Mucosa of stomach (tissue), 1 donor: ENCODE measurements around the gene SEMA4C.

Source experiments
- H3K27me3 ChIP-seq: one replicate; pipeline ENCODE4 v1.7.0; 2013; ENCODE audit warnings: mild to moderate bottlenecking, low read length; ENCODE audit not compliant: control insufficient read depth, insufficient read depth
- H3K36me3 ChIP-seq: one replicate; pipeline ENCODE4 v1.7.0; 2013; ENCODE audit warnings: low read length; ENCODE audit not compliant: control insufficient read depth, insufficient read depth
- H3K4me1 ChIP-seq: one replicate; pipeline ENCODE4 v1.7.0; 2013; ENCODE audit warnings: mild to moderate bottlenecking, low read length; ENCODE audit not compliant: control insufficient read depth, insufficient read depth
- H3K4me3 ChIP-seq: one replicate; pipeline ENCODE4 v1.7.0; 2013; ENCODE audit warnings: low read length
- H3K9ac ChIP-seq: one replicate; pipeline ENCODE4 v1.7.0; 2013; ENCODE audit warnings: mild to moderate bottlenecking, low read length, moderate library complexity
- H3K9me3 ChIP-seq: one replicate; pipeline ENCODE4 v1.7.0; 2013; ENCODE audit warnings: mild to moderate bottlenecking, low read length, moderate library complexity; ENCODE audit not compliant: control insufficient read depth
- donor health status: Pancreatic carcinoma.

The SEMA4C gene

GRCh38 chr2:96869822-96870625 lies at the start of gene SEMA4C:
TSS of gene SEMA4C (minus strand) at chr2:96870080. CDS start at chr2:96867886, 2,194 bp downstream.
- Histone ChIP-seq H3K9me3 (no peaks in the 10 kb centered on the region), H3K4me3 (peak within 1 kb of the TSS; percentile 34), H3K27me3 (peaks cover 12% of the 10 kb centered on the region), H3K4me1 (peaks cover 41% of the 10 kb centered on the region), H3K9ac (peak within 1 kb of the TSS; percentile 86), H3K36me3 (no peaks in the 10 kb centered on the region)

DNA sequence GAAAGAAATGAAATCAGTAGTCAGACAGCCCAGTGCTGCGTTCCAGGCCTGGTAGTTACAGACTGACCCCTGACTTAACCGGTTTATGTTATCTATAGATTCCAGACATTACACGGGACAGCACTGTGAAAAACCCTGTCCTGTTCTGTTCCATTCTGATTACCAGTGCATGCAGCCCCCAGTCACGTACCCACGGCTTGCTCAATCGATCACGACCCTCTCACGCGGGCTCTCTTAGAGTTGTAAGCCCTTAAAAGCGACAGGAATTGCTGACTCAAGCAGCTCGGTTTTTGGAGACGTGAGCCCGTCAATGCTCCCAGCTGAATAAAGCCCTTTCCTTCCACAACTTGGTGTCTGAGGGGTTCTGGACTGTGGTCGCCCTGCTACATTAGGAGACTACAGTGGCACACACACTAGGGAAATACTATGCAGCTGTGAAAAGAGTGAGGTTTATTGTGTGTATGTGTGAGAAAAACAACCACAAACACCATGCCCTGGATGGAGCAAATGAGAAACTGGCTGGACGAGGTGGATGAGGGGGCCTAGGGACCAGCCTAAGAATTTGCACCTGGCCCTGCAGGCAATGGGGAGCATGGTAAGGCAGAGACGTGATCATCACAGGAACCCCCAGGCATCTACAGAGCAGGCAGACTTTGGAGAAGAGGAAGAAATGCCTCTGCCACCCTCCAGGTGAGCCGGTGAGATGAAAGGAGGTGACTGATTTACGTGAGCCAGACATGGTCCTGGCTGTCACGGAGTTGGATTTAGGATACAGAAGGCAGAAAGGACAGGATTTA lies 49.1 kb upstream of the SEMA4C start:
- Histone ChIP-seq H3K4me1 (peaks cover 22% of the 10 kb centered on the region), H3K27me3 (no peaks in the 10 kb centered on the region), H3K4me3 (no peak overlapping the region), H3K9me3 (no peaks in the 10 kb centered on the region), H3K36me3 (no peaks in the 10 kb centered on the region), H3K9ac (no peak overlapping the region)

DNA sequence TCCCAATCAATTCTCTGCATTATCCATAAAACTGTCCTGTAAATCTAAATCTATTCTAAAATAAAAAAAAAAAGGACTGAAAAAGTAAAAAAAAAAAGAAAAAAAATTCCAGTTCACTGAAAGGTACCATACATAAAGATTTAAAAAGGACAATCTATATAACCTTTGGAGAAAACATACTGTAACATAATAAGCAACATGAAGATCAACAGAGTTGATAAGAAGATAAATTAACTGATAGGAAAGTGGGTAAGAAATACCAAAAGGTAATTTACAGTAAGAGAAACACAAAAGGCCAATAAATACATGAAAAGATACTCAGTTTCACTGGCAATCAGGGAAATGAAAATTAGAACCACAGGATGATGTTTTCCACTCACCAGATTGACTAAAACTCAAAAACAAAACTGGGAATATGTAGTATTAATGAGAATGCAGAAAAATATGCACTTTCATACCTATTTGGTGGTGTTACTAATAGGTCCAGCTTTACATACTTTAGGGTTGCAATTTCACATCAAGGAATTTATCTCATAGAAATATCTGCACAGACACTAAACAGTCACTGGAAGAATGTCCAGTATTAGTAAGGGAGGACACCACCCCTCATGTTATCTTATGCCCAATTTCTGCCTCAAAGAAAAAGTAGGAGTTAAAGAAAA lies 48.3 kb upstream of the SEMA4C start:
- Histone ChIP-seq H3K4me1 (peaks cover 22% of the 10 kb centered on the region), H3K36me3 (no peaks in the 10 kb centered on the region), H3K4me3 (no peak overlapping the region), H3K9ac (no peak overlapping the region), H3K9me3 (no peaks in the 10 kb centered on the region), H3K27me3 (no peaks in the 10 kb centered on the region)

GRCh38 chr2:96916646-96917543 lies 47.0 kb upstream of the SEMA4C start:
- Histone ChIP-seq H3K27me3 (no peaks in the 10 kb centered on the region), H3K9ac (no peak overlapping the region), H3K4me1 (peaks cover 22% of the 10 kb centered on the region), H3K36me3 (no peaks in the 10 kb centered on the region), H3K4me3 (no peak overlapping the region), H3K9me3 (no peaks in the 10 kb centered on the region)

GRCh38 chr2:96916156-96916630 lies 46.3 kb upstream of the SEMA4C start:
- H3K4me3 ChIP-seq, result no peak overlapping the region
- no peak overlapping the region for H3K9ac ChIP-seq
- H3K27me3 ChIP-seq, result no peaks in the 10 kb centered on the region
- peaks cover 22% of the 10 kb centered on the region for H3K4me1 ChIP-seq
- no peaks in the 10 kb centered on the region for H3K9me3 ChIP-seq
- H3K36me3 ChIP-seq, result no peaks in the 10 kb centered on the region

- no peak overlapping the region for H3K4me3 ChIP-seq
- H3K27me3 ChIP-seq, result no peaks in the 10 kb centered on the region
- no peaks in the 10 kb centered on the region for H3K9me3 ChIP-seq
- H3K9ac ChIP-seq, result no peak overlapping the region
- H3K4me1 ChIP-seq, result peaks cover 16% of the 10 kb centered on the region
- no peaks in the 10 kb centered on the region for H3K36me3 ChIP-seq
Observed at GRCh38 chr2:96914332-96914731, 44.5 kb upstream of the SEMA4C start.

DNA sequence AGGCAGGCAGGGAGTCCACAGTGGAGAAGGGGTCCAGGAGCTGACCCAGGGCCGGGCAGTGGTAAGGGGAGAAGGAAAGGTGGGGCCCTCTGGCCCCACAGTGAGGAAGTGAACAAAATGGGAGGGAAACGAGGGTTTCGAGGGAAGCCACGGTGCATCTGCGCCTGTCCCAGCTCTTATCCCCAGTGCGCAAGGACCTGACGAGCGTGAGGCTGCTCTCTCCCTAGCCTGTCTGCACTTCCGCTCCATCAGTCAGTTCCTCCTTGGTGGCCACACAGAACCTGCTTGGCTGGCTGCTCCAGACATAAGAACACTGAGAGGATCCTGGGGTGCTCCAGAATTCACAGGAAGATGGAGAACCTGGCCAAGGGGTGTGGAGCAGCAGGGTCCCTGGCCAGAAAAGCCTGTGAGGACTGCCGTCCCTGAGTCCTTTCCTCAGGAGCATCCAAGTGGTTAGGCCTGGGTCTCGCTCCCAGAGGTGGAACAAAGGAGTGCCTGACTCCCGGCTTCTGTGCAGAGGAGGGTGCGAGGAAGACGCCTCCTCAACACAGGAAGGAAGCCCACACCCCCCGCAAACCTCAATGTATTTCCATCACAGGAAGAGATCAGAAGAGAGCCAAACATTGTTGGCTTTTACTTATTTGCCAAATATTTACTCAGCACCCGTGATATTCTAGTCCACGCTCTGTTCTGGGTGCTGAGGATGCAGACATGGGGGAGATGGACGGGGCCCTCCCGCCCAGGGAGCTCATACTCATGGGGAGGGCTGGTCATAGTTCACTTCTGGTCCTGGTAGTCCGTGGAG lies 43.7 kb upstream of the SEMA4C start:
- peaks cover 16% of the 10 kb centered on the region for H3K4me1 ChIP-seq
- no peak overlapping the region for H3K9ac ChIP-seq
- no peaks in the 10 kb centered on the region for H3K27me3 ChIP-seq
- no peaks in the 10 kb centered on the region for H3K36me3 ChIP-seq
- H3K4me3 ChIP-seq, result no peak overlapping the region
- no peaks in the 10 kb centered on the region for H3K9me3 ChIP-seq

DNA sequence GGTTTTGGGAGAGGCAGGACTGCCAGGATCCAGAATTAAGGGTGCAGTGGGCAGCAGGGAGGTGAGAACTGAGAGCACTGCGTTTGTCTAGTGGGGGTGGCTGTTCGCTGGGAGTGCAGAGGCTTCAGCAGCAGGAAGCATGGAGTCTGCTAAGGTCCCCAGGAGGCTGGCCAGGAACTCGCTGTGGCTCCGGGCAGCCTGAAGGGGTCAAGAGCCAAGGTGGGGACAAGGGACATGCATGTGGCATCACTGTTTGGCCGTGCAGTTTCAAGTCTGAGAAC lies 43.2 kb upstream of the SEMA4C start:
- no peaks in the 10 kb centered on the region for H3K36me3 ChIP-seq
- no peaks in the 10 kb centered on the region for H3K9me3 ChIP-seq
- H3K27me3 ChIP-seq, result no peaks in the 10 kb centered on the region
- H3K4me3 ChIP-seq, result no peak overlapping the region
- H3K9ac ChIP-seq, result no peak overlapping the region
- H3K4me1 ChIP-seq, result peaks cover 16% of the 10 kb centered on the region

- Histone ChIP-seq H3K9me3 (no peaks in the 10 kb centered on the region), H3K4me3 (no peak overlapping the region), H3K36me3 (no peaks in the 10 kb centered on the region), H3K27me3 (no peaks in the 10 kb centered on the region), H3K4me1 (peaks cover 21% of the 10 kb centered on the region), H3K9ac (no peak overlapping the region)
Observed at GRCh38 chr2:96912346-96913116, 42.7 kb upstream of the SEMA4C start.

GRCh38 chr2:96909611-96910021 lies 39.7 kb upstream of the SEMA4C start:
- H3K36me3 ChIP-seq, result no peaks in the 10 kb centered on the region
- H3K4me3 ChIP-seq, result no peak overlapping the region
- no peaks in the 10 kb centered on the region for H3K9me3 ChIP-seq
- no peak overlapping the region for H3K9ac ChIP-seq
- H3K4me1 ChIP-seq, result peaks cover 22% of the 10 kb centered on the region
- no peaks in the 10 kb centered on the region for H3K27me3 ChIP-seq
